HepG2 (cell line): Measurements from ENCODE around the gene HDAC4. TPM values are rescaled to one million over a fixed set of nuclear protein-coding genes. Genes with fewer than 3 reads are reported as not detected.

Experiments used
- ATAC-seq: fragments of 200-7000 bp; cut with Tn5 transposase; 3 replicates; pipeline ENCODE4 v1.9.1; 2020; ENCODE audit warnings: mild to moderate bottlenecking, moderate library complexity
- BruUV-seq: library from RNA; stranded (reverse); fragments of 400-500 nt; replicated peaks from 2 replicates; lab custom pipeline; 2021; lab: Mats Ljungman, UMichigan
- CTCF ChIA-PET: fragments of 300-600 bp; formaldehyde crosslinking; extraction: SDS; loops from one replicate; lab custom pipeline; 2021; ENCODE audit warnings: low total read pairs, inconsistent platforms, low intra/inter-chr PET ratio; lab: Yijun Ruan, JAX
- POLR2A ChIA-PET: fragments of 350-600 bp; sonication (Branson Sonifier 250); formaldehyde crosslinking; loops from one replicate; lab custom pipeline; 2020; ENCODE audit warnings: antibody characterized with exemption, inconsistent platforms; lab: Yijun Ruan, JAX
- DNase-seq: peaks from one replicate; pipeline ENCODE4 v3.0.0-alpha.2; 2015; ENCODE audit warnings: low spot score
- FAIRE-seq: peaks from 3 replicates; lab custom pipeline; 2011; peaks lifted over from hg19 to GRCh38; lab: Jason Lieb, UNC
- H2AFZ ChIP-seq: one replicate; pipeline ENCODE4 v1.6.1; 2011; ENCODE audit warnings: low read length, inconsistent platforms
- H3K27ac ChIP-seq: fragments of 300-600 bp; 3 replicates; pipeline ENCODE4 v1.8.0; 2011; ENCODE audit warnings: mixed run types, mild to moderate bottlenecking, mixed read lengths, low read length, inconsistent platforms; ENCODE audit not compliant: insufficient read depth; ENCODE audit errors: extremely low read length
- H3K27me3 ChIP-seq, 2 experiments: fragments of 200-600 bp in 1 of 2; 2 replicates in 1 of 2; 3 replicates in 1 of 2; pipeline versions ENCODE4 v1.6.0 to v1.8.0; 2011; ENCODE audit warnings: low read length in 2 of 2, mild to moderate bottlenecking in 2 of 2, moderate library complexity in 2 of 2, inconsistent platforms in 1 of 2; ENCODE audit not compliant: insufficient read depth in 2 of 2, control insufficient read depth in 1 of 2
- H3K36me3 ChIP-seq, 2 experiments: fragments of 200-600 bp in 1 of 2; replicated peaks in 1 of 2; 2 replicates in 1 of 2; 3 replicates in 1 of 2; pipeline versions ENCODE4 v1.5.1 to v1.8.0; 2011; ENCODE audit warnings: low read length in 2 of 2, inconsistent platforms in 1 of 2; ENCODE audit not compliant: insufficient read depth in 2 of 2, control insufficient read depth in 1 of 2
- H3K4me1 ChIP-seq: 2 replicates; pipeline ENCODE4 v1.5.1; 2012; ENCODE audit warnings: low read length, inconsistent platforms; ENCODE audit not compliant: insufficient read depth
- H3K4me2 ChIP-seq: 2 replicates; pipeline ENCODE4 v1.6.0; 2011; ENCODE audit warnings: low read depth, low read length, inconsistent platforms
- H3K4me3 ChIP-seq, 3 experiments: fragments of 200-600 bp in 1 of 3; sonication (generic), shearing (Covaris generic) in 1 of 3; replicated peaks in 1 of 3; 2 replicates each; pipeline ENCODE4 v1.5.1; 2011 to 2016; ENCODE audit warnings: low read length in 3 of 3, inconsistent platforms in 2 of 3, low read depth in 2 of 3, mild to moderate bottlenecking in 2 of 3, control low read depth in 1 of 3, mixed read lengths in 1 of 3; ENCODE audit not compliant: insufficient read depth in 1 of 3
- H3K79me2 ChIP-seq: one replicate; pipeline ENCODE4 v1.6.1; 2011; ENCODE audit warnings: low read length, inconsistent platforms; ENCODE audit not compliant: insufficient read depth
- H3K9ac ChIP-seq: 2 replicates; pipeline ENCODE4 v1.6.0; 2011; ENCODE audit warnings: mild to moderate bottlenecking, low read depth, low read length, inconsistent platforms; ENCODE audit not compliant: insufficient read depth
- H3K9me3 ChIP-seq: 2 replicates; pipeline ENCODE4 v1.5.1; 2012; ENCODE audit warnings: mild to moderate bottlenecking, low read length
- H4K20me1 ChIP-seq: 2 replicates; pipeline ENCODE4 v1.6.0; 2011; ENCODE audit warnings: inconsistent platforms, mild to moderate bottlenecking, low read length, moderate library complexity; ENCODE audit not compliant: insufficient read depth
- ARID2 ChIP-seq: sonication (generic); formaldehyde crosslinking; IDR thresholded peaks from 2 replicates; pipeline ENCODE4 v1.8.1; 2022; ENCODE audit warnings: mild to moderate bottlenecking, missing genetic modification reagents, borderline replicate concordance
- ARID4A ChIP-seq: sonication (generic); formaldehyde crosslinking; IDR thresholded peaks from 2 replicates; pipeline ENCODE4 v1.5.0; 2020; ENCODE audit warnings: mild to moderate bottlenecking, missing genetic modification reagents, borderline replicate concordance
- CREBL2 ChIP-seq: sonication (generic); formaldehyde crosslinking; IDR thresholded peaks from 2 replicates; pipeline ENCODE4 v1.8.1; 2023; ENCODE audit warnings: missing genetic modification reagents, mild to moderate bottlenecking, borderline replicate concordance
- HNRNPH1 ChIP-seq: fragments of 200-400 bp; formaldehyde crosslinking; optimal IDR thresholded peaks from 2 replicates; pipeline ENCODE3; 2017; ENCODE audit warnings: mild to moderate bottlenecking, low read depth, low read length
- NFE2L1 ChIP-seq: sonication (generic); formaldehyde crosslinking; IDR thresholded peaks from 2 replicates; pipeline ENCODE4 v1.4.0; 2020; ENCODE audit warnings: missing genetic modification reagents, mild to moderate bottlenecking, borderline replicate concordance
- POLR2G ChIP-seq: fragments of 200-400 bp; formaldehyde crosslinking; IDR thresholded peaks from 2 replicates; pipeline ENCODE4 v1.6.1; 2018; ENCODE audit warnings: mild to moderate bottlenecking, low read depth, low read length, moderate library complexity
- PTBP1 ChIP-seq: fragments of 200-400 bp; formaldehyde crosslinking; IDR thresholded peaks from 2 replicates; pipeline ENCODE4 v1.6.1; 2018; ENCODE audit warnings: low read length, low read depth; ENCODE audit not compliant: poor library complexity, severe bottlenecking
- SMARCC2 ChIP-seq: fragments of 450-650 bp; IDR thresholded peaks from 2 replicates; pipeline ENCODE4 v1.6.1; 2017; ENCODE audit warnings: antibody characterized with exemption, mild to moderate bottlenecking
- THAP7 ChIP-seq: sonication (generic); formaldehyde crosslinking; IDR thresholded peaks from 2 replicates; pipeline ENCODE4 v1.8.1; 2023; ENCODE audit warnings: mild to moderate bottlenecking, missing genetic modification reagents
- ZNF496 ChIP-seq: sonication (generic); formaldehyde crosslinking; IDR thresholded peaks from 2 replicates; pipeline ENCODE4 v1.8.1; 2023; ENCODE audit warnings: mild to moderate bottlenecking, moderate library complexity, missing genetic modification reagents; ENCODE audit not compliant: insufficient replicate concordance
- ZNF547 ChIP-seq: sonication (generic); formaldehyde crosslinking; IDR thresholded peaks from 2 replicates; pipeline ENCODE4 v1.5.1; 2020; ENCODE audit warnings: mild to moderate bottlenecking, missing genetic modification reagents
- ZNF557 ChIP-seq: sonication (generic); formaldehyde crosslinking; IDR thresholded peaks from 2 replicates; pipeline ENCODE4 v1.4.0; 2020; ENCODE audit warnings: missing genetic modification reagents
- WGBS: methylation state at CpG from one replicate; pipeline ENCODE4 v1.1.6; 2017; ENCODE audit warnings: low lambda C conversion rate; 5-methylcytosine and 5-hydroxymethylcytosine counted together
- in situ Hi-C: cut with HindIII; loops from 2 replicates; pipeline ENCODE4 v1.10.0; 2017; ENCODE audit warnings: low pct_unique_long_range_greater_than_20kb; ENCODE audit not compliant: extremely low pct_ligation_motif_present
- intact Hi-C: fragments of 100-400 bp; cut with micrococcal nuclease; formaldehyde crosslinking; loops from one replicate; pipeline ENCODE4 v1.10.0; 2022; ENCODE audit not compliant: unreplicated experiment
- polyA plus RNA-seq, 8 experiments: library from polyadenylated mRNA; depleted of rRNA in 3 of 8; stranded (reverse) in 7 of 8; unstranded in 1 of 8; fragments of >200 nt; fragmentation: Illumina TruSeq in 4 of 8; extraction: Trizol in 4 of 8; gene quantifications; 2 replicates each; pipeline versions ENCODE4 v1.2.1 to v1.2.3, GENCODE V29; 2011 to 2016; ENCODE audit warnings: low read depth in 4 of 8, missing spikeins in 1 of 8, mixed read lengths in 1 of 8; ENCODE audit not compliant: insufficient read depth in 1 of 8
- total RNA-seq, 5 experiments: library from RNA; depleted of rRNA; stranded (reverse); fragments of >200 nt; fragmentation: Illumina TruSeq; extraction: Trizol; gene quantifications; 2 replicates each; pipeline ENCODE4 v1.2.3, GENCODE V29; 2016; ENCODE audit warnings: low read depth in 1 of 5

HDAC4 gene
- total and polyA plus RNA-seq, 2 of the 13 experiments (the other 11 are each of a cell fraction or from before 2014, with no cell fraction given): 10.1 to 11.5 TPM

GRCh38 chr2:239402666-239403065, 1.8 kb upstream of the HDAC4 start:
- Histone ChIP-seq H3K4me1 (peaks cover 29% of the 10 kb centered on the region), H3K4me3 (no peak overlapping the region), H3K4me2 (no peak overlapping the region; the same call in 1 of the 2 replicates), H4K20me1 (peaks cover 21% of the 10 kb centered on the region), H3K27ac (no peak overlapping the region), H3K9ac (no peak overlapping the region)
- CTCF ChIA-PET: no interaction called here
- WGBS: over 99% methylated on average over 11 of the region's 11 CpGs
- in situ Hi-C loops: no loop called here
- TF ChIP-seq THAP7 (CRISPR knock-in tag) (0 out of 2 replicates have a peak, but pooled peaks have one; percentile 32), HNRNPH1 (no peak), SMARCC2 (no peak), POLR2G (0 out of 2 replicates have a peak, but pooled peaks have one; percentile 29)
- TF ChIP-seq, all 625 proteins: peak for 2
- no peak overlapping the region for H2AFZ ChIP-seq
- H3K27me3 ChIP-seq: peaks cover 2 to 19% of the 10 kb centered on the region in 2 experiments; a peak in 3 of 5 replicates
- intact Hi-C loops: loop anchor here (10.0 kb wide), 1 partner anchor 108 kb away; no protein-coding TSS in a partner anchor
- H3K79me2 ChIP-seq: peaks cover 22% of the 10 kb centered on the region
- no peaks in the 10 kb centered on the region for H3K9me3 ChIP-seq
- FAIRE-seq (no peak), DNase-seq (no peak), ATAC-seq (no peak)
- POLR2A ChIA-PET: interaction anchor here (1.9 kb wide), 1 partner anchor 474 kb away, joined by 4 read pairs; no protein-coding TSS in a partner anchor
- no TSS peak for BruUV-seq
- no peaks in the 10 kb centered on the region for H3K36me3 ChIP-seq

- ATAC-seq (no peak; the same call in 2 of the 3 replicates), DNase-seq (no peak), FAIRE-seq (no peak)
- BruUV-seq: TSS peak; percentile 84
- Histone ChIP-seq H3K9ac (peak overlapping the region; percentile 99), H3K27ac (peak overlapping the region; percentile 97), H3K79me2 (peaks cover 30% of the 10 kb centered on the region), H4K20me1 (peaks cover 29% of the 10 kb centered on the region), H3K4me3 (peak overlapping the region; percentile 62 to 86 (median 67); a peak in 5 of 6 replicates), H3K27me3 (peaks cover 2 to 11% of the 10 kb centered on the region in 2 experiments; a peak in 3 of 5 replicates), H3K4me2 (peak overlapping the region; percentile 83), H3K36me3 (no peaks in the 10 kb centered on the region), H2AFZ (no peak overlapping the region), H3K4me1 (peaks cover 37% of the 10 kb centered on the region), H3K9me3 (no peaks in the 10 kb centered on the region)
- ChIA-PET POLR2A (interaction anchor here (1.9 kb wide), 1 partner anchor 475 kb away, joined by 4 read pairs; no protein-coding TSS in a partner anchor), CTCF (no interaction called here)
- intact Hi-C loops (loop anchor here (1.0 to 10.0 kb wide), 2 partner anchors 107 to 179 kb away; no protein-coding TSS in a partner anchor), in situ Hi-C loops (no loop called here)
- WGBS: 74% methylated on average over 28 of the region's 33 CpGs
- peak; percentile 57; the same call in 1 of the 2 replicates for TF ChIP-seq ZNF547 (CRISPR knock-in tag)
- no peak for TF ChIP-seq NFE2L1 (CRISPR knock-in tag)
- 0 out of 2 replicates have a peak, but pooled peaks have one; percentile 17 for TF ChIP-seq ARID2
- no peak for TF ChIP-seq ZNF557 (CRISPR knock-in tag)
- TF ChIP-seq PTBP1: peak; percentile 53
- TF ChIP-seq ARID4A: no peak
- TF ChIP-seq CREBL2 (CRISPR knock-in tag): no peak
- no peak for TF ChIP-seq ZNF496 (CRISPR knock-in tag)
These were observed 1.0 kb upstream of the HDAC4 start for GRCh38 chr2:239401881-239402233.
